Panc1 (cell line): Measurements from ENCODE around the gene TJP2.

ENCODE experiments used
- POLR2AphosphoS5 ChIP-seq: IDR thresholded peaks from 2 replicates; pipeline ENCODE4 v1.6.1; 2012; ENCODE audit warnings: mild to moderate bottlenecking, low read depth, low read length, moderate library complexity
- SIN3A ChIP-seq: IDR thresholded peaks from 2 replicates; pipeline ENCODE4 v1.6.1; 2012; ENCODE audit warnings: low read depth, mild to moderate bottlenecking, low read length, moderate library complexity, borderline replicate concordance; ENCODE audit not compliant: insufficient read depth
- TF ChIP-seq, protein P1 (sequence below): fragments of 450-650 bp; IDR thresholded peaks from 2 replicates; pipeline ENCODE4 v1.5.1; 2017; ENCODE audit warnings: mild to moderate bottlenecking
- TF ChIP-seq, protein P2 (sequence below), 2 experiments: IDR thresholded peaks; 2 replicates each; pipeline ENCODE4 v1.6.1; 2011 to 2012; ENCODE audit warnings: low read depth in 2 of 2, control low read depth in 1 of 2, low read length in 1 of 2, mild to moderate bottlenecking in 1 of 2, moderate library complexity in 1 of 2; ENCODE audit not compliant: insufficient read depth in 1 of 2

DNA sequence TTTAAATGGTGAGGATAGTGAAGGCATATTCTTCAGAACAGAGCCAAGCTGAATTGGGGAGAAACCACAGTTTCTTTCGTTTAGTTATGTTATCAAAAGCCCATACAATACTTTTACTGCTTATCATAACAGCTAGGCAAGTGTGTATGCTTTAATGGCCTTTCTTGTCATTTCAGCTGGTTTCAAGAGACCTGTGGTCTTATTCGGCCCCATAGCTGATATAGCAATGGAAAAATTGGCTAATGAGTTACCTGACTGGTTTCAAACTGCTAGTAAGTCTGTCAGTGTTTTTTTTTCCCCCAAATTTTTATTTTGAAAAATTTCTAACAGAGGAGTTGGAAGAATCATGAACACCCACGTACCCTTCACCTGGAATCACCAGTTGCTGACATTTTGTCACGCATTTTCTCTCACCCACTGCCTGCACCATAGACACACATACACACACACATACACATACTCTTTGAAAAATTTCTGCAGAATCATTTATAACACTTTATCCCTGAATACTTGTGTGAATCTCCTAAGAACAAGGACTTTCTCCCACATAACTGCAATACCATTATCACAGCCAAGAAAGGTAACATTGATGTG lies 63.7 kb downstream of the TJP2 start:
- TF ChIP-seq POLR2AphosphoS5 (no peak), SIN3A (no peak)
- TF ChIP-seq, protein P1, sequence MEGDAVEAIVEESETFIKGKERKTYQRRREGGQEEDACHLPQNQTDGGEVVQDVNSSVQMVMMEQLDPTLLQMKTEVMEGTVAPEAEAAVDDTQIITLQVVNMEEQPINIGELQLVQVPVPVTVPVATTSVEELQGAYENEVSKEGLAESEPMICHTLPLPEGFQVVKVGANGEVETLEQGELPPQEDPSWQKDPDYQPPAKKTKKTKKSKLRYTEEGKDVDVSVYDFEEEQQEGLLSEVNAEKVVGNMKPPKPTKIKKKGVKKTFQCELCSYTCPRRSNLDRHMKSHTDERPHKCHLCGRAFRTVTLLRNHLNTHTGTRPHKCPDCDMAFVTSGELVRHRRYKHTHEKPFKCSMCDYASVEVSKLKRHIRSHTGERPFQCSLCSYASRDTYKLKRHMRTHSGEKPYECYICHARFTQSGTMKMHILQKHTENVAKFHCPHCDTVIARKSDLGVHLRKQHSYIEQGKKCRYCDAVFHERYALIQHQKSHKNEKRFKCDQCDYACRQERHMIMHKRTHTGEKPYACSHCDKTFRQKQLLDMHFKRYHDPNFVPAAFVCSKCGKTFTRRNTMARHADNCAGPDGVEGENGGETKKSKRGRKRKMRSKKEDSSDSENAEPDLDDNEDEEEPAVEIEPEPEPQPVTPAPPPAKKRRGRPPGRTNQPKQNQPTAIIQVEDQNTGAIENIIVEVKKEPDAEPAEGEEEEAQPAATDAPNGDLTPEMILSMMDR = no peak
- TF ChIP-seq, protein P2, sequence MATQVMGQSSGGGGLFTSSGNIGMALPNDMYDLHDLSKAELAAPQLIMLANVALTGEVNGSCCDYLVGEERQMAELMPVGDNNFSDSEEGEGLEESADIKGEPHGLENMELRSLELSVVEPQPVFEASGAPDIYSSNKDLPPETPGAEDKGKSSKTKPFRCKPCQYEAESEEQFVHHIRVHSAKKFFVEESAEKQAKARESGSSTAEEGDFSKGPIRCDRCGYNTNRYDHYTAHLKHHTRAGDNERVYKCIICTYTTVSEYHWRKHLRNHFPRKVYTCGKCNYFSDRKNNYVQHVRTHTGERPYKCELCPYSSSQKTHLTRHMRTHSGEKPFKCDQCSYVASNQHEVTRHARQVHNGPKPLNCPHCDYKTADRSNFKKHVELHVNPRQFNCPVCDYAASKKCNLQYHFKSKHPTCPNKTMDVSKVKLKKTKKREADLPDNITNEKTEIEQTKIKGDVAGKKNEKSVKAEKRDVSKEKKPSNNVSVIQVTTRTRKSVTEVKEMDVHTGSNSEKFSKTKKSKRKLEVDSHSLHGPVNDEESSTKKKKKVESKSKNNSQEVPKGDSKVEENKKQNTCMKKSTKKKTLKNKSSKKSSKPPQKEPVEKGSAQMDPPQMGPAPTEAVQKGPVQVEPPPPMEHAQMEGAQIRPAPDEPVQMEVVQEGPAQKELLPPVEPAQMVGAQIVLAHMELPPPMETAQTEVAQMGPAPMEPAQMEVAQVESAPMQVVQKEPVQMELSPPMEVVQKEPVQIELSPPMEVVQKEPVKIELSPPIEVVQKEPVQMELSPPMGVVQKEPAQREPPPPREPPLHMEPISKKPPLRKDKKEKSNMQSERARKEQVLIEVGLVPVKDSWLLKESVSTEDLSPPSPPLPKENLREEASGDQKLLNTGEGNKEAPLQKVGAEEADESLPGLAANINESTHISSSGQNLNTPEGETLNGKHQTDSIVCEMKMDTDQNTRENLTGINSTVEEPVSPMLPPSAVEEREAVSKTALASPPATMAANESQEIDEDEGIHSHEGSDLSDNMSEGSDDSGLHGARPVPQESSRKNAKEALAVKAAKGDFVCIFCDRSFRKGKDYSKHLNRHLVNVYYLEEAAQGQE (IDR thresholded peaks at IDR 0.05; ENCODE audit: insufficient read depth in 1 of 2, low read depth in 2 of 2, low read length in 1 of 2) = no peak
